ENCODE results near the gene PLEKHA8. TPM values are rescaled to one million over a fixed set of nuclear protein-coding genes. Genes with fewer than 3 reads are reported as not detected.

Gene PLEKHA8
- 4.8 TPM for total RNA-seq

GRCh38 chr7:30028216-30028748 lies at the start of gene PLEKHA8:
PLEKHA8 (plus strand) TSS chr7:30028412; CDS start chr7:30028763, 351 bp downstream.
- Histone ChIP-seq H3K9me3 (no peaks in the 10 kb centered on the region), H3K27me3 (no peaks in the 10 kb centered on the region), H3K27ac (peak within 1 kb of the TSS; percentile 91 to 96), H3K4me1 (peaks cover 0 to 25% of the 10 kb centered on the region in 2 donors), H3K4me3 (peak within 1 kb of the TSS; percentile 96 to 97), H3K36me3 (no peaks in the 10 kb centered on the region)
- no peak for TF ChIP-seq CTCF (IDR thresholded peaks at IDR 0.05)
- intact Hi-C loops (cut with DNase I), result loop anchor here (1.0 to 10.0 kb wide), 8 partner anchors 33 to 757 kb away; partner anchors contain the start of genes GGCT and MTURN
- DNase-seq (ENCODE audit: low spot score in 2 of 2), result peak; percentile 50 to 91

GRCh38 chr7:29980151-29980550 lies 48.1 kb upstream of the PLEKHA8 start:
- H3K4me3 ChIP-seq, result no peak overlapping the region
- H3K27ac ChIP-seq, result no peak overlapping the region
- intact Hi-C loops (cut with DNase I), result loop anchor here (10.0 kb wide), 1 partner anchor 305 kb away; the partner anchor contains the start of gene ZNRF2
- no peaks in the 10 kb centered on the region for H3K4me1 ChIP-seq
- H3K27me3 ChIP-seq, result no peaks in the 10 kb centered on the region
- no peaks in the 10 kb centered on the region for H3K36me3 ChIP-seq
- H3K9me3 ChIP-seq, result no peaks in the 10 kb centered on the region
- no peak for DNase-seq (ENCODE audit: low spot score in 2 of 2)
- no peak for TF ChIP-seq CTCF (IDR thresholded peaks at IDR 0.05)

DNA sequence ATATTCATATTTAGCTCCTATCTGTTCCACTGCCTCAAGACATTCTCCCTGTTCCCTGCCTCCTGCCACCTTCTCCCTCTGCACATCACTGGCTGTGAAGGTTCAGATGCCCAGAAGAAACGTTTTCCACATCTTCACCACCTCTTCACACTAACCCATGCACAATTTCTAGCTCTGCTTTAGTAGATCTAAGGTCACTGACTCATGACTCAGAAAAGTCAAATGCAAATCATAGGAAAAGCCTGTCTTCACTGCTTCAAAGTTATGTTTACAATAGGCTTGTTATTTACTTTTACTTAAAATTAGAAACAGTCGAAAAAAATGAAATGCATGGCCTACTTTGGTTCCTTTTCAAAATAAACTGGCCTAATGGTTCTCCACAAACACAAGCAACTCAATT lies 41.1 kb upstream of the PLEKHA8 start:
- DNase-seq (ENCODE audit: low spot score in 2 of 2), result no peak
- Histone ChIP-seq H3K27me3 (no peaks in the 10 kb centered on the region), H3K4me3 (no peak overlapping the region), H3K36me3 (no peaks in the 10 kb centered on the region), H3K4me1 (peaks cover 0 to 9% of the 10 kb centered on the region in 2 donors), H3K9me3 (no peaks in the 10 kb centered on the region), H3K27ac (peak overlapping the region; percentile 97)
- no peak for TF ChIP-seq CTCF (IDR thresholded peaks at IDR 0.05)
- intact Hi-C loops (cut with DNase I), result loop anchor here (1.0 to 10.0 kb wide), 2 partner anchors 81 to 298 kb away; partner anchors contain the start of gene ZNRF2

DNA sequence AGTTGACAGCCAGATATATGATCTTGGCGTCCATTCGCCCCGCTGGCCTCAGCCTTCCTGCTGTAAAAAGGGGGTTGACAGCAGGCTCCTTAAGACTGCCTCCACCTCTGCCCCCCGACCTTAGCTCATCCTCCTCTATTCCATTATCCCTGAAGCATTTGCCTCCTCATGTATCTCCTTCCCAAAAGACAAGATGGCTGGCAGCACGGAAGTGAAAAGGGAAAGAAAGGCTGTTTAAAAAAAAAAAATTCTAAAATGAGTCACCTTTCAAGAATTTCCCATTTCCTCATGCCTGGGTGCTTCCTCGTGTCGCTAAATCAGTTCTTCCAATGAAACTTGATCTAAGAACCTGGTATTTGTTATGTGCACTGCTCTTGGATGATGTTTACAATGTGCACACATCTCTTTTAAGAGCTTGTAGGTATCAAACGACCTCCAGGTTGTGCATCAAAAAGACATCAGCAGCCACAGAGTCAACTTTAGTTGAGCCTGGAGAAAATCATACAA lies 40.3 kb upstream of the PLEKHA8 start:
- no peaks in the 10 kb centered on the region for H3K36me3 ChIP-seq
- TF ChIP-seq CTCF (IDR thresholded peaks at IDR 0.05), result no peak
- no peaks in the 10 kb centered on the region for H3K27me3 ChIP-seq
- no peak for DNase-seq (ENCODE audit: low spot score in 2 of 2)
- no peaks in the 10 kb centered on the region for H3K9me3 ChIP-seq
- peak overlapping the region; percentile 94 to 97 for H3K4me3 ChIP-seq
- H3K27ac ChIP-seq, result peak overlapping the region; percentile 97
- peaks cover 0 to 9% of the 10 kb centered on the region in 2 donors for H3K4me1 ChIP-seq
- intact Hi-C loops (cut with DNase I), result loop anchor here (1.0 to 10.0 kb wide), 3 partner anchors 38 to 297 kb away; partner anchors contain the start of genes FKBP14 and ZNRF2

DNA sequence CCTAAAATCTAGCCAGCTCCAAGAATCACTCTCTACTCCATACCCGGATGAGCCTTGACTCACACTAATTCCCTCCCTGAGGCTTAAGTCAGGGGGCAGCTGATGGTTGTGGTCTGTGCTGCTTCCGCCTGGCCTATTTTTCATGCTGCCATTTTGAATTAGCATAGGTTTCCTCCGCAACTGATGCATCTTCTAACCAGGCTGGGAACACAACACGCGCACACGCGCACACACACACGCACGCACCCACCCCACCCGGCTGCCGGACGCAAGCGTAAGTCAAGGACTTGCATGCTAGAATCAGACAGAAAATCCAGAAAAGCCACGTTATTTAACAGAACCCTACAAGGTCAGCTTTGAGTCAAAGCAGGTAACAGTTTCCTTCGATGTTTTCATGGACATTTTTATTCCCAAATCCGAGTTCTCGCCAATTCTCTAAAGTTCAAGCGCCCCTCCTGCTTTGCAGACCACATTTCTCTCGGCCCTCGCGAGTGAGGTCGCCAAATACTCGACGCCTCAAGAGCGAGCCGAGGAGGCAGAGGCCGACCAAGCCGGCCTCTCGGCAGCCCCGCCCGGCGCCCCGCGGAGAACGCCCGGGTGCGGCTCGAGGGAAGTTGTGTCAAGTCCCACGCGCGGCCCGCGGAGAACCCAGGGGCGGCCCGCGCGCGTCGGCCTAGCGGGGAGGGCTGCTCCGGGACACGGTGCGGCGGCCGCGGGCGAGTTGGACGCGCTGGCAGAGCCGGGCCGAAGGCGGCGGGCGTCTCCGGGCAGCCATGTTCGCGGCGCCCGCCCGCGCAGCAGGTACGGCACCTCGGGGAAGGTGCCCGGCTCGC lies 39.6 kb upstream of the PLEKHA8 start:
- peaks cover 0 to 9% of the 10 kb centered on the region in 2 donors for H3K4me1 ChIP-seq
- intact Hi-C loops (cut with DNase I), result loop anchor here (1.0 to 10.0 kb wide), 3 partner anchors 38 to 296 kb away; partner anchors contain the start of genes FKBP14 and ZNRF2
- peaks cover 5% of the 10 kb centered on the region in 2 donors for H3K9me3 ChIP-seq
- TF ChIP-seq CTCF (IDR thresholded peaks at IDR 0.05), result no peak
- H3K4me3 ChIP-seq, result peak overlapping the region; percentile 94 to 97
- peak in 1 of 2 donors; percentile 68 for DNase-seq (ENCODE audit: low spot score in 2 of 2)
- H3K27me3 ChIP-seq, result no peaks in the 10 kb centered on the region
- H3K36me3 ChIP-seq, result no peaks in the 10 kb centered on the region
- peak overlapping the region; percentile 97 for H3K27ac ChIP-seq
